Measurements from ENCODE around the gene RFX2.
"Not testable (repeated sequence)": the region's sequence is repeated elsewhere in the genome, so short reads cannot be mapped to it uniquely, and the experiment has no call there.

RFX2 gene

GRCh38 chr19:6041071-6041470 is 69.2 kb downstream of the RFX2 start:
- H3K4me1 ChIP-seq (ENCODE audit: control insufficient read depth, low read depth, low read length): no peaks in the 10 kb centered on the region
- H3K4me3 ChIP-seq (ENCODE audit: low read length): no peak overlapping the region

GRCh38 chr19:6039566-6040225 is 70.6 kb downstream of the RFX2 start:
- H3K27me3 ChIP-seq (ENCODE audit: control insufficient read depth, insufficient read depth, low read length): no peaks in the 10 kb centered on the region
- H3K4me1 ChIP-seq (ENCODE audit: control insufficient read depth, low read depth, low read length): no peaks in the 10 kb centered on the region
- H3K27ac ChIP-seq (ENCODE audit: low read length): no peak overlapping the region
- H3K9ac ChIP-seq (ENCODE audit: low read length): no peak overlapping the region
- H3K9me3 ChIP-seq (ENCODE audit: control insufficient read depth, low read depth, low read length): no peaks in the 10 kb centered on the region
- no peak overlapping the region for H3K4me3 ChIP-seq (ENCODE audit: low read length)
- no peaks in the 10 kb centered on the region for H3K36me3 ChIP-seq (ENCODE audit: control insufficient read depth, low read depth, low read length)

More at GRCh38 chr19:6041071-6041470, 69.2 kb downstream of the RFX2 start:
- Histone ChIP-seq H3K9me3 (ENCODE audit: control insufficient read depth, low read depth, low read length) (no peaks in the 10 kb centered on the region), H3K27me3 (ENCODE audit: control insufficient read depth, insufficient read depth, low read length) (no peaks in the 10 kb centered on the region), H3K27ac (ENCODE audit: low read length) (no peak overlapping the region), H3K36me3 (ENCODE audit: control insufficient read depth, low read depth, low read length) (no peaks in the 10 kb centered on the region), H3K9ac (ENCODE audit: low read length) (no peak overlapping the region)

GRCh38 chr19:6038634-6039405 is 71.5 kb downstream of the RFX2 start:
- Histone ChIP-seq H3K27me3 (ENCODE audit: control insufficient read depth, insufficient read depth, low read length) (no peaks in the 10 kb centered on the region), H3K4me1 (ENCODE audit: control insufficient read depth, low read depth, low read length) (no peaks in the 10 kb centered on the region), H3K4me3 (ENCODE audit: low read length) (no peak overlapping the region), H3K27ac (ENCODE audit: low read length) (no peak overlapping the region), H3K9me3 (ENCODE audit: control insufficient read depth, low read depth, low read length) (no peaks in the 10 kb centered on the region), H3K9ac (ENCODE audit: low read length) (no peak overlapping the region), H3K36me3 (ENCODE audit: control insufficient read depth, low read depth, low read length) (no peaks in the 10 kb centered on the region)

DNA sequence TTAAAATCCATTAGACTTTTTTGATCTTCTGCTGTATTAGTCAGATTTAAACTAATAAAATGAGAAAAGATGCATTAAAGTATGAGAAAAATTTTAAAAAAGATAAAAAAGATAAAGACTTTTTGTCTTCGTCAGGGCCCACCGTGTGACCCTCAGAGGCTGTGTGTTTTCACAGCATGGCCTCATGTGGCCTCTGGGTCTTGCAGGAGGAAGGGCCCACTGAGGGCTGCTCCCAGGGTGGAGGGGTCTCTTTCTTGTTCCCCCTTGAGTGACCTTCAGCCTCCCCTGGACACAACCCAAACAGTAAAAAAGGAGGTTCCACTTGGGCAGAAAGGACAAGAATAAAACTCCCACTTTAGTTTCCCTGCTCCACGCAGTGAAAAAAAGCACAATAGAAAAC is 75.3 kb downstream of the RFX2 start:
- Histone ChIP-seq H3K9me3 (ENCODE audit: control insufficient read depth, low read depth, low read length) (no peaks in the 10 kb centered on the region), H3K4me1 (ENCODE audit: control insufficient read depth, low read depth, low read length) (no peaks in the 10 kb centered on the region), H3K27ac (ENCODE audit: low read length) (no peak overlapping the region), H3K9ac (ENCODE audit: low read length) (no peak overlapping the region), H3K36me3 (ENCODE audit: control insufficient read depth, low read depth, low read length) (no peaks in the 10 kb centered on the region), H3K27me3 (ENCODE audit: control insufficient read depth, insufficient read depth, low read length) (no peaks in the 10 kb centered on the region), H3K4me3 (ENCODE audit: low read length) (no peak overlapping the region)

DNA sequence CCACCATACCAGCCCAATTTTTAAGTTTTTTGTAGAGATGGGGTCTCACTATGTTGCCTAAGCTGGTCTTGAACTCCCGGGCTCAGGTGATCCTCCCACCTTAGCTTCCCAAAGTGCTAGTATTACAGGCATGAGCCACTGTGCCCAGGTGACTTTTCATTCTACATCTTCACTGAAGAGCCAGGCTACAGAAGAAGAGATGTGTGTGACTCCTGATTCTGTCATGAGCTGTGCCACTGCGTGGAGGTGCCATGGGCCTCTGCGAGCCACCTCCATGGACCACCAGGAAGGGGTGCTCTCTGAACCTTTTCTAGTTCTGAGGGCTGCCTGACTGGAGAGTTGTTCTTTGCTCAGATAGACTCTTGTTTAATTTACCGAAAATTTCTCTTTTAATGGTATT is 75.8 kb downstream of the RFX2 start:
- no peaks in the 10 kb centered on the region for H3K27me3 ChIP-seq (ENCODE audit: control insufficient read depth, insufficient read depth, low read length)
- no peak overlapping the region for H3K4me3 ChIP-seq (ENCODE audit: low read length)

DNA sequence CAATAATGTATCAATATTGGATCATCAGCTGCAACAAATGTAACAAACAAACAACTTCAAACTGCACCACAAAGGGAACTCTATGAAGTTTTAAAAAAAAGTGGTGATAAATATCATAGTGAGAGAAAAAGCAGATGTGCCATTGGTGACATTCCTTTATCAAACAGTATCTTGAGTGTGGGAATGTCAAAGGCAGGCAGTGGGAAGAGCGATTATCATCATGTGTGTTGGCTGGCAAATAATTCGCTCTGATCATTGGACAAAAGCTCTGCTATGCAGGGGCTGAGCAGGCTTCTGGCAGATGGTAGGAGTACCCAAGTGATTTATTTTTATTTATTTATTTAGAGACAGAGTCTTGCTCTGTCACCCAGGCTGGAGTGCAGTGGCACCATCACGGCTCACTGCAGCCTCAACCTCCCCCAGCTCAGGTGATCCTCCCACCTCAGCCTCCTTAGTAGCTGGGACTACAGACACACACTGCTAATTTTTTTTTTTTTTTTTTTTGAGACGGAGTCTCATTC is 76.5 kb downstream of the RFX2 start:
- H3K4me3 ChIP-seq (ENCODE audit: low read length): no peak overlapping the region
- H3K4me1 ChIP-seq (ENCODE audit: control insufficient read depth, low read depth, low read length): no peaks in the 10 kb centered on the region
- no peaks in the 10 kb centered on the region for H3K27me3 ChIP-seq (ENCODE audit: control insufficient read depth, insufficient read depth, low read length)
- H3K36me3 ChIP-seq (ENCODE audit: control insufficient read depth, low read depth, low read length): no peaks in the 10 kb centered on the region
- H3K9ac ChIP-seq (ENCODE audit: low read length): no peak overlapping the region
- no peaks in the 10 kb centered on the region for H3K9me3 ChIP-seq (ENCODE audit: control insufficient read depth, low read depth, low read length)
- no peak overlapping the region for H3K27ac ChIP-seq (ENCODE audit: low read length)

More for the DNA sequence above, 75.8 kb downstream of the RFX2 start:
- H3K27ac ChIP-seq (ENCODE audit: low read length): no peak overlapping the region
- no peaks in the 10 kb centered on the region for H3K4me1 ChIP-seq (ENCODE audit: control insufficient read depth, low read depth, low read length)
- H3K9ac ChIP-seq (ENCODE audit: low read length): no peak overlapping the region
- no peaks in the 10 kb centered on the region for H3K36me3 ChIP-seq (ENCODE audit: control insufficient read depth, low read depth, low read length)
- no peaks in the 10 kb centered on the region for H3K9me3 ChIP-seq (ENCODE audit: control insufficient read depth, low read depth, low read length)

GRCh38 chr19:6032827-6033226 is 77.5 kb downstream of the RFX2 start:
- H3K9me3 ChIP-seq (ENCODE audit: control insufficient read depth, low read depth, low read length): no peaks in the 10 kb centered on the region
- H3K27ac ChIP-seq (ENCODE audit: low read length): no peak overlapping the region
- H3K36me3 ChIP-seq (ENCODE audit: control insufficient read depth, low read depth, low read length): no peaks in the 10 kb centered on the region
- H3K4me1 ChIP-seq (ENCODE audit: control insufficient read depth, low read depth, low read length): no peaks in the 10 kb centered on the region
- H3K27me3 ChIP-seq (ENCODE audit: control insufficient read depth, insufficient read depth, low read length): no peaks in the 10 kb centered on the region
- no peak overlapping the region for H3K9ac ChIP-seq (ENCODE audit: low read length)
- no peak overlapping the region for H3K4me3 ChIP-seq (ENCODE audit: low read length)

- Histone ChIP-seq H3K27ac (ENCODE audit: low read length) (no peak overlapping the region), H3K4me3 (ENCODE audit: low read length) (no peak overlapping the region), H3K9me3 (ENCODE audit: control insufficient read depth, low read depth, low read length) (no peaks in the 10 kb centered on the region), H3K4me1 (ENCODE audit: control insufficient read depth, low read depth, low read length) (no peaks in the 10 kb centered on the region), H3K27me3 (ENCODE audit: control insufficient read depth, insufficient read depth, low read length) (no peaks in the 10 kb centered on the region), H3K36me3 (ENCODE audit: control insufficient read depth, low read depth, low read length) (no peaks in the 10 kb centered on the region), H3K9ac (ENCODE audit: low read length) (no peak overlapping the region)
Observed at GRCh38 chr19:6032381-6032780, 77.9 kb downstream of the RFX2 start.

DNA sequence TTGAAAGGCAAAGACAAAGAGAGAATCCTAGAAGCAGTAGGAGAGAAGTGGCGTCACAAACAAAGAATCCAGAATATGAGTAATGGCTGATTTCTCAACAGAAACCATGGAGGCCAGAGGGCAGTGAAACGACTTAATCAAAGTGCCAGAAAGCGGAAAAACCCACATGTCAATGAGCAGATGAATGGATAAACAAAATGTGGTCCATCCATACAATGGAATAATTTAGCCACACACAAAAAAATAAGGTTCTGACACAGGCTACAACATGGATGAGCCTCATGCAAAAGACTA is 80.1 kb downstream of the RFX2 start:
- Histone ChIP-seq H3K9me3 (ENCODE audit: control insufficient read depth, low read depth, low read length) (no peaks in the 10 kb centered on the region), H3K9ac (ENCODE audit: low read length) (no peak overlapping the region), H3K4me1 (ENCODE audit: control insufficient read depth, low read depth, low read length) (no peaks in the 10 kb centered on the region), H3K27me3 (ENCODE audit: control insufficient read depth, insufficient read depth, low read length) (no peaks in the 10 kb centered on the region), H3K4me3 (ENCODE audit: low read length) (no peak overlapping the region), H3K27ac (ENCODE audit: low read length) (no peak overlapping the region), H3K36me3 (ENCODE audit: control insufficient read depth, low read depth, low read length) (no peaks in the 10 kb centered on the region)

DNA sequence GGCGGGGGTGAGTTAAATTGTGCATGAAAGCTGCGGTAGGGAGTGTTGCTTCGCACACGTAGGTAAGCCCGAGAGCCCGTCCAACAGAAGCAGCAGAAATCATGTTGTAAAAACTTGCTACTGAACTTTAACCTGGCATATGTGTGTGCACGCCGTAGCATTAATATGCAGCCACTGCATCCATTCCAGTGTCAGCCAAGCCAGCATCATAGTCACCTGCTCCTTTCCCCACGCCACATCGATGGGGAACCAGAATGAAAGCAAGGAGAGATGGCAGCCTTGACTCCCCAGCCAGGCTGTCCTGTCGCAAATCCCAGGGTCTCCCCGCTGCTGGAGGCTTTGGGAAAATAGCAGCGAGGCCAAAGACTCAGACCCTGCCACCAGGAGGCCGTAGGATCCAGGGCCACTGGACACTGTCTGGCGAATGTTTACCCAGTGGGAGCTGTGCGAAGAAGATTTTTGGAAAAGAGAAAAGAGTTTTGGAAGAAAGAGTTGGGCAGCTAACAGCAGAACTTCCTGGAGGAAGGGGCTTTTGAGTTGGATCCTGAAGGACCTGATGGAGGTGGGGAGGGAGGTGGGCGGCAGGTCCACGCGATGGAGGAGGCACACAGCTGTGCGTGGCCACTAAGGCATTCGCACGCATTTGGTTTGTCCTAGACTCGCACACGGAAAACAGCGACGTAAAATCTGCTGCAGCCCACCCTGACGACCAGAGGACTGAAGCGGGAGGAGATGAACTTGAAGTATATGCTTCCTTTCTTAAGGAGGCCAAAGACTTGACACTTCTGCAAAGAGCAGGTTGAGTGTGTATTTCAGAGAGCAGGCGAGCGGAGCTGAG is 83.7 kb downstream of the RFX2 start:
- peaks cover 5% of the 10 kb centered on the region for H3K27me3 ChIP-seq (ENCODE audit: control insufficient read depth, insufficient read depth, low read length)
- no peaks in the 10 kb centered on the region for H3K4me1 ChIP-seq (ENCODE audit: control insufficient read depth, low read depth, low read length)

DNA sequence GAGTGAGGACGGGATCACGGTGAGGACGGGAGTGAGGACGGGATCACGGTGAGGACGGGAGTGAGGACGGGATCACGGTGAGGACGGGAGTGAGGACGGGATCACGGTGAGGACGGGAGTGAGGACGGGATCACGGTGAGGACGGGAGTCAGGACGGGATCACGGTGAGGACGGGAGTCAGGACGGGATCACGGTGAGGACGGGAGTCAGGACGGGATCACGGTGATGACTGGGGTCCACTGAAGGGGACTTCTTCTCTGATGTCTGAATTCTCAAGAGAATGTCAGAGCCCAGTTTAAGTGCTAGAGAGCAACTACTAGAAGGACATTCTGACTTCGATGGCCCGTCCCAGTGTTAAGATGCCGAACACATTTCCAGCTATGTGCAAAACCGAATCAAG is 85.5 kb downstream of the RFX2 start:
- not testable (repeated sequence) for H3K4me3 ChIP-seq (ENCODE audit: low read length); H3K9me3 ChIP-seq (ENCODE audit: control insufficient read depth, low read depth, low read length); H3K36me3 ChIP-seq (ENCODE audit: control insufficient read depth, low read depth, low read length); H3K4me1 ChIP-seq (ENCODE audit: control insufficient read depth, low read depth, low read length); H3K27me3 ChIP-seq (ENCODE audit: control insufficient read depth, insufficient read depth, low read length); H3K27ac ChIP-seq (ENCODE audit: low read length); H3K9ac ChIP-seq (ENCODE audit: low read length)

More for the DNA sequence above, 83.7 kb downstream of the RFX2 start:
- Histone ChIP-seq H3K4me3 (ENCODE audit: low read length) (no peak overlapping the region), H3K36me3 (ENCODE audit: control insufficient read depth, low read depth, low read length) (no peaks in the 10 kb centered on the region), H3K27ac (ENCODE audit: low read length) (no peak overlapping the region), H3K9me3 (ENCODE audit: control insufficient read depth, low read depth, low read length) (no peaks in the 10 kb centered on the region), H3K9ac (ENCODE audit: low read length) (no peak overlapping the region)
